AG09319 (cell line): ENCODE data around the gene BEST3.

Experiments used
- DNase-seq: peaks from one replicate; pipeline ENCODE4 v3.0.0-alpha.2; 2010; ENCODE audit warnings: low read depth; ENCODE audit errors: extremely low read depth
- CTCF ChIP-seq: IDR thresholded peaks from 2 replicates; pipeline ENCODE4 v1.5.1; 2011; ENCODE audit warnings: low read depth, mild to moderate bottlenecking, inconsistent platforms, low read length, moderate library complexity

The BEST3 gene

DNA sequence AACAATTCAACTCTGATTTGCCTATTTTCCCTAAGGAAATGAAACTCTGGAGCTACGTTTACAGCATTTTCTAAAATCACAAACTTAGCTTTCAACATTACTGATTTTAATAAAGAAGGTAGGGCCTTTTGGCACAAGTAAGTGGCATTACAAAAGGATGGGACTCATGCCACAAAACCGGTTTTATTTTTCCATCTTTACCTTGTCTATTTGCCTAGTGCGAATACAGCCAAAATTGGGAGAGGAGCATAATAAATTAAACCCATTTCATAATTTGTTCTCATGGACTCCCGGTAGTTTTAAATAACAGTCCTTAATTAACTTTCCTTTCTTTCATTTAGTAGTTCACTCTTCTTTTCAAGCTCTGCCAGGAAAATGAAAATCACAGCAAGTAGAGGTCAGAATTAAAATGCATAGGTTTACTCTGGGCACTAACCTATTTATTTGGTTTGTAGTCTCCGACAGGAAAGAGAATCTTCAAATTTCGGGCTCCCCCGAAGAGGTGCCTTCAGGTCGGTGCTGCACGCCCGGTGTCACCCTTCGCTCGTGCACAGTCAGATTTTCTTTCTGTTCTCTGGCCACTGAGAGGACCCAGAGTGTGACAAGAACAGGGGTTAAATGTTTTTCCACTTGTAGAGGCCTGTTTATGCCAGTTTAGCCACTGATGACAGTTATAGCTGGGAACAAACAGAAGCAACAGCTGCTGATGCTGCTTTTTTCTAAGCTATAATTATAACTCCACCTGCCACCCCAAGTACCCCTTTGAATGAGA lies at the start of gene BEST3:
Gene BEST3, minus strand, starts transcription at position 535 of the 772 bp plus-strand sequence. CDS start 1,505 bp downstream, outside the sequence.
- DNase-seq = no peak
- TF ChIP-seq CTCF = no peak

GRCh38 chr12:69744109-69744508 lies 45.0 kb upstream of the BEST3 start:
- no peak for TF ChIP-seq CTCF
- DNase-seq = no peak

DNA sequence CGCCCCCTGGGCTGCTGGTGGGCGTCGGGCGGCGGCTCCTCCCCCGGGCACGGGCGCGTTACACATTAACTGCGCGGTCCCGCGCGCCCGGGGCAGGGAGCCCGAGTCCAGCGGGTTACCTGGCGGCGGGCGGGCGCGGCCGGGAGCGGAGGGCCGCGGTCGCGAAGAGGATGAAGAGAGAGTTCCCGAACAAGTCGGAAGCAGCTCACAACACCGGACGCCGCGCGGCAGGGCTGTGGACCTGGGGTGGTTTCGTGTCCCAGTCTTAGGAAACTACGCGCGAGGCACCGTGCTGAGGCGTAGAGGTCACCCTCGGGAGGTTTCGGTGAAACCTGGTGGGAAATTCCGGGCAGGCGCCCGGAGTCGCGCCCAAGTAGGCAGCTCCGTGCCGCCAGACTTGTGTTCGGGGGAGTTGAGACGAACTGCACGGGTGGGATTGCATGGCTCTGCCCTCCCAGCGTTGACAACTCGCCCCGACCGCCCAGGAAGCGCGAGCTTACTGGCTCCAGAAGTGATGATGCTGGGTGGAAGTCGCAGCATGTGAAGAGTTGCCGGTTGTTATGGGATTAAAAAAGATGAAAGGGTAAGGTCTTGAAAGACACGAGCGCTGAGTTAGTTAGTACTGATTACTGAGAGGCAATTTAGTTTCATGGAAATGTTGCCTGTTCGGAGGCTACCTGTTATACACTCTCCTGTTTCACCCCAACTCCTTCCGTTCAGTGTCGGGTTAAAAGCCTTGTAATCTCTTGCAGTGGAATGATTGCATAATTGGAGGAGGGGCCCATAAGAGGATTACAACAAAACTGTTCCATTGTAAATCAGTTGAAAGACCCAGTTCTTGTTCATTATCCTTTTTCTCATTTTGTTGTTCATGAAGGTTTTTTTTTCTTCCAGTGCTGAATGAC lies 40.4 kb upstream of the BEST3 start:
- no peak for TF ChIP-seq CTCF
- no peak for DNase-seq

DNA sequence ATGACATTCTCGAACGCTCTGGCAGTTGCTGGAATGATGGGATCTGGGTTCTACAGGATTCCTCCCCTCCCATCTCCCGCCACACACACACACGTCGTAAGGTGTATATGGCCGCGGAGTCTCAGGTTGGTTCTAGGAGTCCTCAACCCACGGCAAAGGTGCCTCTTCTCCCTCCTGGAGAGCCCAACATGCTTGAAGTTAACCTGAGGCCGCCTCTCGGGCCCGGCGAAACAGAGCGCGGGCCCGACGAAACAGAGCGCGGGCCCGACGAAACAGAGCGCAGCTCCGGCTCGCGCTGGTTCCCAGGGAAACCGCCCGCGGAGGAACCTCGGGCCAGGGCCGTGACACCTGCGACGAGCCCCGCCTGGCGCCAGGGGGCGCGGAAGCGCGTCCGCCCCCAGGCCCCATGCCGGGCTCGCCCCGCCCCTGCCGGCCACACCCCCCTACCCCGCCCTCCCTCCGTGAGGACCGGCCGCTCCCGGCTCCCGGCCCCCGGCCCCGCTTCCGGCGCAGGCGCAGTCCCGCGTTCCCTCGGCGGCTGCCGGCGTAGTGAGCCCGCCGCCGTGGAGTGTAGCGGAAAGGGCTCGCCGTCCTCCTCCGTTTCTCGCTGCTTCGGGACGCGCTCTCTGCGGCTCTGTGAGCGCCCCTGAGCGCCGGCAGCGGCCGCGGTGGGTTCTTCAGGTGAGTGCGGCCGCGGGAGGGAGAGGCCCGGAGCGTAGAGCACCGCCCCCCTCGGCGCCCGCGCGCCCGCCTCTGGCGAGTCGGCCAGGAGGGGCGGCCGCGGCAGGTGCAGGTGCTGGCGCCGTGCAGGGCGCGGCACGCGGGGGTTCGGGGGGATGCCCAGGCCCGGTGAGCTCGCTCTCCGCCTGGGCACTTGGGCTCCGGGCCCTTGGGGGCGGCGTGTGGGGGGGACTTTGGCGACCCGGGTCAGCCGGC lies 39.5 kb upstream of the BEST3 start, which contains the start of gene RAB3IP:
Gene RAB3IP, plus strand, starts transcription at position 510 of the 936 bp plus-strand sequence. CDS start 16,549 bp downstream, outside the sequence.
- peak; percentile 34 for TF ChIP-seq CTCF

GRCh38 chr12:69733638-69734037 lies 34.5 kb upstream of the BEST3 start:
- DNase-seq = no peak
- no peak for TF ChIP-seq CTCF

More for the DNA sequence above, 39.5 kb upstream of the BEST3 start, which contains the start of gene RAB3IP:
- DNase-seq = peak; percentile 16

- TF ChIP-seq CTCF = no peak
- no peak for DNase-seq
Measured at GRCh38 chr12:69732088-69732487, 33.0 kb upstream of the BEST3 start.
